B cell (primary cell): ENCODE measurements around the gene ERP29.

Experiments
- EZH2 ChIP-seq: IDR thresholded peaks from 2 replicates; pipeline ENCODE4 v1.6.1; 2012; ENCODE audit warnings: borderline replicate concordance, low read depth, mild to moderate bottlenecking, moderate library complexity, low read length; ENCODE audit not compliant: insufficient read depth, poor library complexity, severe bottlenecking
- TF ChIP-seq, protein P1 (sequence below): fragments of 200-600 bp; IDR thresholded peaks from one replicate; pipeline ENCODE4 v1.8.0; 2022; ENCODE audit warnings: antibody characterized with exemption, mild to moderate bottlenecking

DNA sequence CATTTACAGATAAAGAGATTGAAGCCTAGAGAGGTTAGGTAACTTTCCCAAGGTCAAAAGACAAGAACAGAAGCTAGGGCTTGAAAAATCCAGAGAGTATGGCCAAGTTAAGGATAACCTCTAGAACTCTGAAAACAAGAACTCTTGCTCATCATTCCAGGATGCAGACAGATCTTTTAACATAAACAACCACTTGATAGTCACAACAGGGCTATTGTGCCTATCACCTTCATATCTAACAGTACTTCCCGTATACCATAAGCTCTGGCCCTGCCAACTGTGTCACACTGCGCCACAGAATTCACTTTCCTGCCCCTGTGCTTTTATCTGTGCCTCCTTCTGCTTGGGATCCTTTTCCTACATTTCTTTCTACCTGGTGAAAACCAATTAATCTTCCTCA is 18.2 kb downstream of the ERP29 start:
- TF ChIP-seq, protein P1, sequence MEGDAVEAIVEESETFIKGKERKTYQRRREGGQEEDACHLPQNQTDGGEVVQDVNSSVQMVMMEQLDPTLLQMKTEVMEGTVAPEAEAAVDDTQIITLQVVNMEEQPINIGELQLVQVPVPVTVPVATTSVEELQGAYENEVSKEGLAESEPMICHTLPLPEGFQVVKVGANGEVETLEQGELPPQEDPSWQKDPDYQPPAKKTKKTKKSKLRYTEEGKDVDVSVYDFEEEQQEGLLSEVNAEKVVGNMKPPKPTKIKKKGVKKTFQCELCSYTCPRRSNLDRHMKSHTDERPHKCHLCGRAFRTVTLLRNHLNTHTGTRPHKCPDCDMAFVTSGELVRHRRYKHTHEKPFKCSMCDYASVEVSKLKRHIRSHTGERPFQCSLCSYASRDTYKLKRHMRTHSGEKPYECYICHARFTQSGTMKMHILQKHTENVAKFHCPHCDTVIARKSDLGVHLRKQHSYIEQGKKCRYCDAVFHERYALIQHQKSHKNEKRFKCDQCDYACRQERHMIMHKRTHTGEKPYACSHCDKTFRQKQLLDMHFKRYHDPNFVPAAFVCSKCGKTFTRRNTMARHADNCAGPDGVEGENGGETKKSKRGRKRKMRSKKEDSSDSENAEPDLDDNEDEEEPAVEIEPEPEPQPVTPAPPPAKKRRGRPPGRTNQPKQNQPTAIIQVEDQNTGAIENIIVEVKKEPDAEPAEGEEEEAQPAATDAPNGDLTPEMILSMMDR = no peak
- TF ChIP-seq EZH2 = no peak
